Neural cell (in vitro differentiated cells): ENCODE data around the gene BCAS1. TPM values are rescaled to one million over a fixed set of nuclear protein-coding genes. Genes with fewer than 3 reads are reported as not detected.

Source experiments
- H2AFZ ChIP-seq: fragments of 200-600, 300-800 bp; sonication (generic), shearing (Covaris generic); 2 replicates; pipeline ENCODE4 v1.6.0; 2014; ENCODE audit warnings: low read depth, mild to moderate bottlenecking, antibody characterized with exemption, low read length, moderate library complexity
- H3F3A ChIP-seq: fragments of 200-600 bp; shearing (Covaris generic); 2 replicates; pipeline ENCODE4 v1.6.1; 2016; ENCODE audit warnings: mild to moderate bottlenecking, moderate library complexity, mixed read lengths, antibody characterized with exemption, low read length; ENCODE audit not compliant: insufficient read depth, poor library complexity, severe bottlenecking
- H3K27ac ChIP-seq: fragments of 200-600, 300-800 bp; sonication (generic), shearing (Covaris generic); 2 replicates; pipeline ENCODE4 v1.5.1; 2014; ENCODE audit warnings: mild to moderate bottlenecking, low read length, moderate library complexity
- H3K27me3 ChIP-seq: fragments of 300-800, 200-600 bp; sonication (generic), shearing (Covaris generic); 2 replicates; pipeline ENCODE4 v1.6.0; 2014; ENCODE audit warnings: mild to moderate bottlenecking, low read depth, low read length, moderate library complexity; ENCODE audit not compliant: insufficient read depth
- H3K36me3 ChIP-seq: fragments of 300-800, 200-600 bp; sonication (generic), shearing (Covaris generic); 2 replicates; pipeline ENCODE4 v1.5.1; 2014; ENCODE audit warnings: mild to moderate bottlenecking, antibody characterized with exemption, low read length, moderate library complexity; ENCODE audit not compliant: insufficient read depth
- H3K4me2 ChIP-seq: fragments of 300-800, 200-600 bp; sonication (generic), shearing (Covaris generic); 2 replicates; pipeline ENCODE4 v1.6.0; 2014; ENCODE audit warnings: mild to moderate bottlenecking, low read length
- H3K4me3 ChIP-seq: fragments of 300-800, 200-600 bp; sonication (generic), shearing (Covaris generic); 2 replicates; pipeline ENCODE4 v1.5.1; 2014; ENCODE audit warnings: mild to moderate bottlenecking, low read length, moderate library complexity
- H3K79me2 ChIP-seq: fragments of 200-600 bp; shearing (Covaris generic); replicated peaks from 2 replicates; pipeline ENCODE4 v1.6.0; 2014; ENCODE audit warnings: mild to moderate bottlenecking, low read length, moderate library complexity; ENCODE audit not compliant: insufficient read depth
- H3K9ac ChIP-seq: fragments of 300-800, 200-600 bp; sonication (generic), shearing (Covaris generic); 2 replicates; pipeline ENCODE4 v1.6.1; 2016; ENCODE audit warnings: mild to moderate bottlenecking, low read length, mixed read lengths
- H3K9me2 ChIP-seq: fragments of 200-600 bp; shearing (Covaris generic); 2 replicates; pipeline ENCODE4 v1.6.1; 2016; ENCODE audit warnings: mild to moderate bottlenecking, low read length, mixed read lengths; ENCODE audit not compliant: insufficient read depth
- H3K9me3 ChIP-seq: fragments of 200-600, 300-800 bp; sonication (generic), shearing (Covaris generic); 2 replicates; pipeline ENCODE4 v1.6.1; 2016; ENCODE audit warnings: mild to moderate bottlenecking, mixed run types, low read length, moderate library complexity, mixed read lengths
- H4K20me1 ChIP-seq: fragments of 200-600 bp; shearing (Covaris generic); 2 replicates; pipeline ENCODE4 v1.6.1; 2016; ENCODE audit warnings: mild to moderate bottlenecking, mixed run types; ENCODE audit not compliant: insufficient read depth
- EP300 ChIP-seq: fragments of 450-650 bp; conservative IDR thresholded peaks from 2 replicates; pipeline ENCODE4 v1.6.1; 2014; ENCODE audit warnings: antibody characterized with exemption, mild to moderate bottlenecking, moderate library complexity; ENCODE audit not compliant: poor library complexity, severe bottlenecking
- EZH2 ChIP-seq: fragments of 200-600, 300-800 bp; shearing (Covaris generic), sonication (generic); IDR thresholded peaks from 2 replicates; pipeline ENCODE4 v1.6.1; 2014; ENCODE audit warnings: antibody characterized with exemption, low read length, borderline replicate concordance, mild to moderate bottlenecking; ENCODE audit not compliant: insufficient read depth, poor library complexity, severe bottlenecking
- MXI1 ChIP-seq: fragments of 450-650 bp; conservative IDR thresholded peaks from 2 replicates; pipeline ENCODE4 v1.6.1; 2014; ENCODE audit warnings: antibody characterized with exemption, mild to moderate bottlenecking; ENCODE audit not compliant: poor library complexity, severe bottlenecking
- POLR2AphosphoS5 ChIP-seq: IDR thresholded peaks from 2 replicates; pipeline ENCODE4 v1.6.1; 2012
- RAD21 ChIP-seq: fragments of 450-650 bp; conservative IDR thresholded peaks from 2 replicates; pipeline ENCODE4 v1.6.1; 2014; ENCODE audit warnings: antibody characterized with exemption, mild to moderate bottlenecking, moderate library complexity
- SMC3 ChIP-seq: fragments of 450-650 bp; conservative IDR thresholded peaks from 2 replicates; pipeline ENCODE4 v1.6.1; 2014; ENCODE audit warnings: antibody characterized with exemption, mild to moderate bottlenecking, moderate library complexity; ENCODE audit not compliant: poor library complexity
- TAF1 ChIP-seq: IDR thresholded peaks from 2 replicates; pipeline ENCODE4 v1.6.1; 2012; ENCODE audit warnings: low read depth
- polyA plus RNA-seq: library from polyadenylated mRNA; depleted of rRNA; stranded (reverse); fragments of >200 nt; gene quantifications from 2 replicates; pipeline ENCODE4 v1.2.3, GENCODE V29; 2014
- TF ChIP-seq, protein P1 (sequence below): fragments of 450-650 bp; IDR thresholded peaks from 2 replicates; pipeline ENCODE4 v1.5.1; 2014; ENCODE audit warnings: antibody characterized with exemption, mild to moderate bottlenecking, moderate library complexity; ENCODE audit not compliant: poor library complexity, severe bottlenecking
- TF ChIP-seq, protein P2 (sequence below): IDR thresholded peaks from 2 replicates; pipeline ENCODE4 v1.6.1; 2012; ENCODE audit warnings: borderline replicate concordance

Gene BCAS1
- polyA plus RNA-seq, 1 donor from 2014 or later: not detected

DNA sequence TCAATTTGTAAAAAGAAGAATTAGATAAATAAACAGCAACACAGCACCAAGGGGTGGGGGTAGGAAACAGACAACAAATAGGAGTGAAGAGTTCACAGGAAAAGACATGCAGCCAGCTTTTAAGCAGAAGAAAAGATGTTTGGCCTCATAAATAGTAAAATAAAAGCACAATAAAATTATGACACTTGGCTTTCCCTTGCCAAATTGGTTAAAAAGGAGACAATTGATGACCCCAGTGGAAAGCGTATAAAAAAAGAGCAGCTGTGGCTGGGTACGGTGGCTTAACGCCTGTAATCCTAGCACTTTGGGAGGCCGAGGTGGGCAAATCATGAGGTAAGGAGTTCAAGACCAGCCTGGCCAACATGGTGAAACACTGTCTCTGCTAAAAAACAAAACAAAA is 29.1 kb downstream of the BCAS1 start:
- no peak overlapping the region for H3K4me2 ChIP-seq
- no peaks in the 10 kb centered on the region for H4K20me1 ChIP-seq
- H3K4me3 ChIP-seq: no peak overlapping the region
- no peaks in the 10 kb centered on the region for H3K9me2 ChIP-seq
- TF ChIP-seq, protein P1, sequence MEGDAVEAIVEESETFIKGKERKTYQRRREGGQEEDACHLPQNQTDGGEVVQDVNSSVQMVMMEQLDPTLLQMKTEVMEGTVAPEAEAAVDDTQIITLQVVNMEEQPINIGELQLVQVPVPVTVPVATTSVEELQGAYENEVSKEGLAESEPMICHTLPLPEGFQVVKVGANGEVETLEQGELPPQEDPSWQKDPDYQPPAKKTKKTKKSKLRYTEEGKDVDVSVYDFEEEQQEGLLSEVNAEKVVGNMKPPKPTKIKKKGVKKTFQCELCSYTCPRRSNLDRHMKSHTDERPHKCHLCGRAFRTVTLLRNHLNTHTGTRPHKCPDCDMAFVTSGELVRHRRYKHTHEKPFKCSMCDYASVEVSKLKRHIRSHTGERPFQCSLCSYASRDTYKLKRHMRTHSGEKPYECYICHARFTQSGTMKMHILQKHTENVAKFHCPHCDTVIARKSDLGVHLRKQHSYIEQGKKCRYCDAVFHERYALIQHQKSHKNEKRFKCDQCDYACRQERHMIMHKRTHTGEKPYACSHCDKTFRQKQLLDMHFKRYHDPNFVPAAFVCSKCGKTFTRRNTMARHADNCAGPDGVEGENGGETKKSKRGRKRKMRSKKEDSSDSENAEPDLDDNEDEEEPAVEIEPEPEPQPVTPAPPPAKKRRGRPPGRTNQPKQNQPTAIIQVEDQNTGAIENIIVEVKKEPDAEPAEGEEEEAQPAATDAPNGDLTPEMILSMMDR: no peak
- TF ChIP-seq, protein P2, sequence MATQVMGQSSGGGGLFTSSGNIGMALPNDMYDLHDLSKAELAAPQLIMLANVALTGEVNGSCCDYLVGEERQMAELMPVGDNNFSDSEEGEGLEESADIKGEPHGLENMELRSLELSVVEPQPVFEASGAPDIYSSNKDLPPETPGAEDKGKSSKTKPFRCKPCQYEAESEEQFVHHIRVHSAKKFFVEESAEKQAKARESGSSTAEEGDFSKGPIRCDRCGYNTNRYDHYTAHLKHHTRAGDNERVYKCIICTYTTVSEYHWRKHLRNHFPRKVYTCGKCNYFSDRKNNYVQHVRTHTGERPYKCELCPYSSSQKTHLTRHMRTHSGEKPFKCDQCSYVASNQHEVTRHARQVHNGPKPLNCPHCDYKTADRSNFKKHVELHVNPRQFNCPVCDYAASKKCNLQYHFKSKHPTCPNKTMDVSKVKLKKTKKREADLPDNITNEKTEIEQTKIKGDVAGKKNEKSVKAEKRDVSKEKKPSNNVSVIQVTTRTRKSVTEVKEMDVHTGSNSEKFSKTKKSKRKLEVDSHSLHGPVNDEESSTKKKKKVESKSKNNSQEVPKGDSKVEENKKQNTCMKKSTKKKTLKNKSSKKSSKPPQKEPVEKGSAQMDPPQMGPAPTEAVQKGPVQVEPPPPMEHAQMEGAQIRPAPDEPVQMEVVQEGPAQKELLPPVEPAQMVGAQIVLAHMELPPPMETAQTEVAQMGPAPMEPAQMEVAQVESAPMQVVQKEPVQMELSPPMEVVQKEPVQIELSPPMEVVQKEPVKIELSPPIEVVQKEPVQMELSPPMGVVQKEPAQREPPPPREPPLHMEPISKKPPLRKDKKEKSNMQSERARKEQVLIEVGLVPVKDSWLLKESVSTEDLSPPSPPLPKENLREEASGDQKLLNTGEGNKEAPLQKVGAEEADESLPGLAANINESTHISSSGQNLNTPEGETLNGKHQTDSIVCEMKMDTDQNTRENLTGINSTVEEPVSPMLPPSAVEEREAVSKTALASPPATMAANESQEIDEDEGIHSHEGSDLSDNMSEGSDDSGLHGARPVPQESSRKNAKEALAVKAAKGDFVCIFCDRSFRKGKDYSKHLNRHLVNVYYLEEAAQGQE: no peak
- no peak for TF ChIP-seq SMC3
- H3K27me3 ChIP-seq: no peaks in the 10 kb centered on the region
- H2AFZ ChIP-seq: no peak overlapping the region
- H3F3A ChIP-seq: no peaks in the 10 kb centered on the region
- H3K9ac ChIP-seq: no peak overlapping the region
- no peak overlapping the region for H3K27ac ChIP-seq
- H3K9me3 ChIP-seq: no peaks in the 10 kb centered on the region
- H3K79me2 ChIP-seq: no peaks in the 10 kb centered on the region
- no peaks in the 10 kb centered on the region for H3K36me3 ChIP-seq

DNA sequence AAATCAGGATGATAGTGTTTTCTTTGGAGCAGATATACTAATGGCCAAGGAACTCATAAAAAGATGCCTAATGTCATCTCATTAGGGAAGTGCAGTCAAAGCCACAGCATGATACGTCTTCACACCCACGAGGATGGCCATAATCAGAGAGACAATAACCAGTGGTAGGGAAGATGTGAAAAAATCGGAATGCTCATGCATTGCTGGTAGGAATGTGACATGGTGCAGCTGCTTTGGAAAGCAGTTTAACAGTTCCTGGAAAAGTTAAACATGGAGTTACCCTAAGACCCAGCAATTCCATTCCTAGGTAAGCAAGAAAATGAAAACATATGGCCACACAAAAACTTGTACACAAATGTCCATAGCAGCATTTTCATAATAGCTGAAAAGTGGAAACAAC is 29.9 kb downstream of the BCAS1 start:
- H3F3A ChIP-seq: no peaks in the 10 kb centered on the region
- no peaks in the 10 kb centered on the region for H4K20me1 ChIP-seq
- H3K27ac ChIP-seq: no peak overlapping the region
- H3K36me3 ChIP-seq: no peaks in the 10 kb centered on the region
- TF ChIP-seq SMC3 (no peak), RAD21 (no peak), EZH2 (no peak)
- no peak overlapping the region for H3K4me3 ChIP-seq
- no peak overlapping the region for H2AFZ ChIP-seq
- no peak overlapping the region for H3K9ac ChIP-seq
- no peak overlapping the region for H3K4me2 ChIP-seq
- no peaks in the 10 kb centered on the region for H3K27me3 ChIP-seq
- H3K9me3 ChIP-seq: no peaks in the 10 kb centered on the region
- H3K79me2 ChIP-seq: no peaks in the 10 kb centered on the region
- H3K9me2 ChIP-seq: no peaks in the 10 kb centered on the region

DNA sequence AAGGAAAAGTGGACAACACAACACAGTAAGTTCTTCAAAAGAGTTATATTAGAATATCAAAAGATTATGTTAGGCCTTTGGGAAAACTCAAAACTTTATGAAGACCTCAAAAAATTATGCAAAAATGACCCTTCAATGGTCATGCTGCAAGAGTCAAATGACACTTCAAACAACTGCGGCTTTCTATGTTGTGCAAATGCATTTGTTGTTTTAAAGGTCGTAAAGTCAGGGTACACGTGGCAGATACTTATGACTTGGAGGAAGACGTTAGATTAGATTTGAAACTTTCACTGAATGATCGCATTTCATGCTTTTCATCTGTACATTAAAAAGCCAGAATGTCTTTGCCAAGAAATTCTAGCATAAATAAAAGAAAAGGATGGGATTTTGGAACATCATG is 31.4 kb downstream of the BCAS1 start:
- no peak overlapping the region for H2AFZ ChIP-seq
- no peak overlapping the region for H3K27ac ChIP-seq
- no peaks in the 10 kb centered on the region for H3K36me3 ChIP-seq
- no peak overlapping the region for H3K4me2 ChIP-seq
- TF ChIP-seq EP300 (no peak), SMC3 (no peak), TAF1 (no peak), RAD21 (no peak), MXI1 (no peak), POLR2AphosphoS5 (no peak), EZH2 (no peak)
- TF ChIP-seq, protein P2: no peak
- TF ChIP-seq, protein P1: no peak
- no peak overlapping the region for H3K4me3 ChIP-seq
- no peaks in the 10 kb centered on the region for H3F3A ChIP-seq
- no peaks in the 10 kb centered on the region for H4K20me1 ChIP-seq
- no peak overlapping the region for H3K9ac ChIP-seq
- no peaks in the 10 kb centered on the region for H3K9me3 ChIP-seq
- H3K79me2 ChIP-seq: no peaks in the 10 kb centered on the region
- H3K9me2 ChIP-seq: no peaks in the 10 kb centered on the region
- no peaks in the 10 kb centered on the region for H3K27me3 ChIP-seq
